CD8-positive, alpha-beta memory T cell (primary cell): ENCODE measurements around the gene ZNF653. TPM values are rescaled to one million over a fixed set of nuclear protein-coding genes. Genes with fewer than 3 reads are reported as not detected.

Experiments
- CTCF ChIA-PET: fragments of 350-600 bp; sonication (Branson Sonifier 250); formaldehyde crosslinking; loops from one replicate; lab custom pipeline; 2021; ENCODE audit warnings: antibody characterized with exemption; lab: Charles Lee
- POLR2A ChIA-PET: fragments of 350-600 bp; sonication (Branson Sonifier 250); formaldehyde crosslinking; loops from one replicate; lab custom pipeline; 2021; ENCODE audit warnings: antibody characterized with exemption; lab: Charles Lee
- DNase-seq, 5 donors: peaks; one replicate each; pipeline versions ENCODE4 v3.0.0 to v3.0.0-alpha.2; 2020 to 2022; ENCODE audit warnings: mixed read lengths in 1 of 5
- H3K27ac ChIP-seq: one replicate; pipeline ENCODE4 v1.7.0; 2013; ENCODE audit warnings: low read depth, mild to moderate bottlenecking, low read length, moderate library complexity
- H3K27me3 ChIP-seq: 2 replicates; pipeline ENCODE4 v1.7.0; 2013; ENCODE audit warnings: low read length, mild to moderate bottlenecking; ENCODE audit not compliant: insufficient read depth, poor library complexity, severe bottlenecking
- H3K36me3 ChIP-seq: 2 replicates; pipeline ENCODE4 v1.7.0; 2013; ENCODE audit warnings: mild to moderate bottlenecking, low read length, moderate library complexity; ENCODE audit not compliant: insufficient read depth
- H3K4me1 ChIP-seq: 2 replicates; pipeline ENCODE4 v1.7.0; 2013; ENCODE audit warnings: mild to moderate bottlenecking, low read length, moderate library complexity; ENCODE audit not compliant: insufficient read depth
- H3K4me3 ChIP-seq: 2 replicates; pipeline ENCODE4 v1.7.0; 2013; ENCODE audit warnings: mild to moderate bottlenecking, low read length
- H3K9me3 ChIP-seq: 2 replicates; pipeline ENCODE4 v1.7.0; 2013; ENCODE audit warnings: mild to moderate bottlenecking, low read length
- H3K27ac Mint-ChIP-seq, 8 donors: one replicate each; pipeline ENCODE4 v1.8.0; 2020 to 2021; ENCODE audit warnings: mixed read lengths in 8 of 8, mild to moderate bottlenecking in 6 of 8, inconsistent platforms in 3 of 8, moderate library complexity in 3 of 8
- H3K27me3 Mint-ChIP-seq, 2 donors: one replicate each; pipeline ENCODE4 v1.8.0; 2020 to 2021; ENCODE audit warnings: mixed read lengths in 2 of 2, mild to moderate bottlenecking in 1 of 2, moderate library complexity in 1 of 2
- H3K36me3 Mint-ChIP-seq, 3 donors: one replicate each; pipeline ENCODE4 v1.8.0; 2020 to 2021; ENCODE audit warnings: mixed read lengths in 3 of 3, inconsistent platforms in 1 of 3, mild to moderate bottlenecking in 1 of 3
- H3K4me1 Mint-ChIP-seq, 3 donors: one replicate each; pipeline ENCODE4 v1.8.0; 2020 to 2021; ENCODE audit warnings: mixed read lengths in 3 of 3, inconsistent platforms in 1 of 3, mild to moderate bottlenecking in 1 of 3
- H3K4me3 Mint-ChIP-seq, 7 donors: one replicate each; pipeline ENCODE4 v1.8.0; 2020 to 2021; ENCODE audit warnings: mixed read lengths in 7 of 7, mild to moderate bottlenecking in 6 of 7, moderate library complexity in 4 of 7, inconsistent platforms in 2 of 7
- H3K9me3 Mint-ChIP-seq, 5 donors: one replicate each; pipeline ENCODE4 v1.8.0; 2020 to 2022; ENCODE audit warnings: mixed read lengths in 5 of 5, mild to moderate bottlenecking in 3 of 5, moderate library complexity in 2 of 5, inconsistent platforms in 1 of 5
- polyA plus RNA-seq: library from polyadenylated mRNA; unstranded; fragments of 300-500 nt; fragmentation: Illumina TruSeq; gene quantifications from one replicate; pipeline ENCODE4 v1.2.3, GENCODE V29; 2021
- total RNA-seq, 2 experiments: library from RNA; stranded (reverse); gene quantifications; one replicate each; pipeline ENCODE4 v1.2.3, GENCODE V29; 2021

The ZNF653 gene
- total and polyA plus RNA-seq, 3 experiments from 2014 or later: 5.1 to 13.3 (median 12.6) TPM

GRCh38 chr19:11448923-11449554 is 56.6 kb downstream of the ZNF653 start:
- POLR2A ChIA-PET: no interaction called here
- CTCF ChIA-PET: interaction anchor here (0.7 to 1.4 kb wide), 2 partner anchors 33 to 155 kb away, joined by 3 to 5 read pairs; no protein-coding TSS in a partner anchor

GRCh38 chr19:11448410-11448809 is 57.2 kb downstream of the ZNF653 start:
- no peak for DNase-seq
- Mint-ChIP-seq H3K4me3 (no peak overlapping the region), H3K9me3 (no peaks in the 10 kb centered on the region), H3K27ac (no peak overlapping the region), H3K4me1 (no peaks in the 10 kb centered on the region), H3K36me3 (peaks cover 0 to 56% (median 0%) of the 10 kb centered on the region in 3 donors), H3K27me3 (no peaks in the 10 kb centered on the region)
- ChIA-PET POLR2A (no interaction called here), CTCF (interaction anchor here (1.4 kb wide), 1 partner anchor 34 kb away, joined by 3 read pairs; no protein-coding TSS in a partner anchor)
- Histone ChIP-seq H3K4me1 (no peaks in the 10 kb centered on the region), H3K4me3 (no peak overlapping the region), H3K27me3 (no peaks in the 10 kb centered on the region), H3K36me3 (peaks cover 8% of the 10 kb centered on the region), H3K9me3 (no peaks in the 10 kb centered on the region), H3K27ac (no peak overlapping the region)

More at GRCh38 chr19:11448923-11449554, 56.6 kb downstream of the ZNF653 start:
- no peaks in the 10 kb centered on the region for H3K27me3 Mint-ChIP-seq
- H3K27ac Mint-ChIP-seq: peak overlapping the region in 1 of 8 donors; percentile 63
- Histone ChIP-seq H3K9me3 (no peaks in the 10 kb centered on the region), H3K4me3 (no peak overlapping the region), H3K4me1 (no peaks in the 10 kb centered on the region), H3K27ac (no peak overlapping the region), H3K36me3 (peaks cover 8% of the 10 kb centered on the region), H3K27me3 (no peaks in the 10 kb centered on the region)
- DNase-seq: no peak
- no peaks in the 10 kb centered on the region for H3K9me3 Mint-ChIP-seq
- H3K36me3 Mint-ChIP-seq: peaks cover 0 to 52% (median 0%) of the 10 kb centered on the region in 3 donors
- H3K4me1 Mint-ChIP-seq: no peaks in the 10 kb centered on the region
- no peak overlapping the region for H3K4me3 Mint-ChIP-seq

GRCh38 chr19:11447347-11448262 is 58.0 kb downstream of the ZNF653 start:
- ChIA-PET POLR2A (no interaction called here), CTCF (interaction anchor here (1.4 kb wide), 1 partner anchor 35 kb away, joined by 3 read pairs; no protein-coding TSS in a partner anchor)
- no peaks in the 10 kb centered on the region for H3K9me3 ChIP-seq
- no peaks in the 10 kb centered on the region for H3K4me1 ChIP-seq
- no peak overlapping the region for H3K4me3 ChIP-seq
- Mint-ChIP-seq H3K27ac (no peak overlapping the region), H3K9me3 (no peaks in the 10 kb centered on the region), H3K36me3 (peaks cover 0 to 62% (median 0%) of the 10 kb centered on the region in 3 donors), H3K4me3 (peak overlapping the region in 1 of 7 donors; percentile 48), H3K27me3 (no peaks in the 10 kb centered on the region), H3K4me1 (no peaks in the 10 kb centered on the region)
- H3K27ac ChIP-seq: no peak overlapping the region
- DNase-seq: no peak
- peaks cover 8% of the 10 kb centered on the region for H3K36me3 ChIP-seq
- no peaks in the 10 kb centered on the region for H3K27me3 ChIP-seq

- H3K36me3 Mint-ChIP-seq: peaks cover 2 to 69% (median 2%) of the 10 kb centered on the region in 3 donors
- POLR2A ChIA-PET: no interaction called here
- Histone ChIP-seq H3K27me3 (no peaks in the 10 kb centered on the region), H3K36me3 (peaks cover 11% of the 10 kb centered on the region), H3K27ac (no peak overlapping the region), H3K9me3 (no peaks in the 10 kb centered on the region), H3K4me3 (no peak overlapping the region), H3K4me1 (no peaks in the 10 kb centered on the region)
- peak overlapping the region in 1 of 8 donors; percentile 57 for H3K27ac Mint-ChIP-seq
- CTCF ChIA-PET: interaction anchor here (1.5 kb wide), 1 partner anchor 66 kb away, joined by 5 read pairs; no protein-coding TSS in a partner anchor
- no peaks in the 10 kb centered on the region for H3K27me3 Mint-ChIP-seq
- peak in 4 of 5 donors; percentile 32 to 63 (median 37) for DNase-seq
- H3K4me3 Mint-ChIP-seq: no peak overlapping the region
- no peaks in the 10 kb centered on the region for H3K9me3 Mint-ChIP-seq
- peaks cover 0 to 5% (median 4%) of the 10 kb centered on the region in 3 donors for H3K4me1 Mint-ChIP-seq
Observed at GRCh38 chr19:11446652-11447301, 58.9 kb downstream of the ZNF653 start.

GRCh38 chr19:11446271-11446651 is 59.4 kb downstream of the ZNF653 start:
- Histone ChIP-seq H3K27ac (no peak overlapping the region), H3K27me3 (no peaks in the 10 kb centered on the region), H3K9me3 (no peaks in the 10 kb centered on the region), H3K4me3 (no peak overlapping the region), H3K4me1 (no peaks in the 10 kb centered on the region), H3K36me3 (peaks cover 16% of the 10 kb centered on the region)
- H3K4me3 Mint-ChIP-seq: no peak overlapping the region
- H3K27me3 Mint-ChIP-seq: no peaks in the 10 kb centered on the region
- H3K4me1 Mint-ChIP-seq: peaks cover 0 to 8% (median 4%) of the 10 kb centered on the region in 3 donors
- DNase-seq: no peak
- no peaks in the 10 kb centered on the region for H3K9me3 Mint-ChIP-seq
- H3K27ac Mint-ChIP-seq: no peak overlapping the region
- POLR2A ChIA-PET: no interaction called here
- CTCF ChIA-PET: interaction anchor here (0.7 to 1.5 kb wide), 2 partner anchors 65 to 90 kb away, joined by 3 to 5 read pairs; no protein-coding TSS in a partner anchor
- peaks cover 3 to 74% (median 3%) of the 10 kb centered on the region in 3 donors for H3K36me3 Mint-ChIP-seq

- DNase-seq: no peak
- no peak overlapping the region for H3K4me3 ChIP-seq
- no peaks in the 10 kb centered on the region for H3K27me3 Mint-ChIP-seq
- H3K27me3 ChIP-seq: no peaks in the 10 kb centered on the region
- no peaks in the 10 kb centered on the region for H3K9me3 Mint-ChIP-seq
- peaks cover 21% of the 10 kb centered on the region for H3K36me3 ChIP-seq
- ChIA-PET POLR2A (no interaction called here), CTCF (interaction anchor here (0.8 to 1.5 kb wide), 2 partner anchors 64 to 70 kb away, joined by 3 to 5 read pairs; no protein-coding TSS in a partner anchor)
- no peak overlapping the region for H3K27ac Mint-ChIP-seq
- H3K4me1 Mint-ChIP-seq: peaks cover 0 to 12% (median 8%) of the 10 kb centered on the region in 3 donors
- no peaks in the 10 kb centered on the region for H3K4me1 ChIP-seq
- peaks cover 3 to 80% (median 3%) of the 10 kb centered on the region in 3 donors for H3K36me3 Mint-ChIP-seq
- no peak overlapping the region for H3K4me3 Mint-ChIP-seq
- no peaks in the 10 kb centered on the region for H3K9me3 ChIP-seq
- no peak overlapping the region for H3K27ac ChIP-seq
Observed at GRCh38 chr19:11445141-11445540, 60.5 kb downstream of the ZNF653 start.

- DNase-seq: no peak
- no peak overlapping the region for H3K27ac ChIP-seq
- H3K27ac Mint-ChIP-seq: no peak overlapping the region
- H3K4me3 ChIP-seq: no peak overlapping the region
- CTCF ChIA-PET: interaction anchor here (1.0 to 1.6 kb wide), 3 partner anchors 63 to 306 kb away, joined by 3 to 4 read pairs (median 3); no protein-coding TSS in a partner anchor
- POLR2A ChIA-PET: no interaction called here
- H3K36me3 Mint-ChIP-seq: peaks cover 3 to 78% (median 3%) of the 10 kb centered on the region in 3 donors
- no peaks in the 10 kb centered on the region for H3K9me3 ChIP-seq
- no peaks in the 10 kb centered on the region for H3K27me3 ChIP-seq
- H3K36me3 ChIP-seq: peaks cover 21% of the 10 kb centered on the region
- no peak overlapping the region for H3K4me3 Mint-ChIP-seq
- no peaks in the 10 kb centered on the region for H3K4me1 ChIP-seq
- no peaks in the 10 kb centered on the region for H3K27me3 Mint-ChIP-seq
- H3K4me1 Mint-ChIP-seq: peaks cover 0 to 12% (median 8%) of the 10 kb centered on the region in 3 donors
- H3K9me3 Mint-ChIP-seq: no peaks in the 10 kb centered on the region
Observed at GRCh38 chr19:11444059-11444458, 61.6 kb downstream of the ZNF653 start.
